ENCODE measurements around the gene CHRND. TPM values are rescaled to one million over a fixed set of nuclear protein-coding genes. Genes with fewer than 3 reads are reported as not detected.
A peak's percentile ranks its signal among the peaks of the same experiment; 100 is the strongest.

Gene CHRND
- total RNA-seq, 1 donor from 2014 or later = not detected

DNA sequence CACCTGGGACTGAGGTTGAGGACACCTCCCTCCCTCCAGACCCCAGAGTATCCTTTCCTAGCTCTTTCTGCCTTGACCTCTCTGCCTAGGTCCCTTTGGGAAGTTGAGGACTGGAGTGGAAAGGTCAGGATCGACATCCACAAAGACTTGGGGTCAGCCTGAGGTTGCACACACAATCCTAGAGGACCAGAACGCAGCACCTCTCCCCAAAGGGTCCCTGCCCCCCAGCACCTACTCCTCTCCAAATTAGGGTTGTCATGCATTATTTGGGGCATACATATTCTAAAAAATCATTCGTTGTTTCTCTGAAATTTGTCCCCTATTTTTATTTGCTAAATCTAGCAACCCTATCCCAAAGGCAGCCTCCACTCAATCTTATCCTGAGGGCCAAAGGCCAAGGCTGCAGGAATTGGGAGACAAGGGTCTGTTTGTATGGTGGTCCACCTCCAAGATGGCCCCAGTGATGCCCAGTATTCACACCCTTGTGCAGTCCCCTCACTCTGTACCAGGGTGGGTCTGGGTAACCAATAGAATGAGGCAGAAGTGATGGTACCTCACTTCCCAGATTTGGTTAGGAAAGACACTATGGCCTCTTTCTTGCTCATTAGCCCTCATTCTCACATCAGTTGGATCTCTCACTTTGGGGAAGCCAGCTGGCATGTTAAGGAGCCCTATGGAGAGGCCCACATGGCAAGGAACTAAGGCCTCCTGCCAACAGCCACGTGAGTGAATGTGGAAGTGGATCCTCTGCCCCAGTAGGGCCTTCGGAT is 10.0 kb downstream of the CHRND start:
- ATAC-seq (no peak), DNase-seq (ENCODE audit: low spot score) (peak; percentile 19)
- intact Hi-C loops (cut with DNase I) = no loop called here

DNA sequence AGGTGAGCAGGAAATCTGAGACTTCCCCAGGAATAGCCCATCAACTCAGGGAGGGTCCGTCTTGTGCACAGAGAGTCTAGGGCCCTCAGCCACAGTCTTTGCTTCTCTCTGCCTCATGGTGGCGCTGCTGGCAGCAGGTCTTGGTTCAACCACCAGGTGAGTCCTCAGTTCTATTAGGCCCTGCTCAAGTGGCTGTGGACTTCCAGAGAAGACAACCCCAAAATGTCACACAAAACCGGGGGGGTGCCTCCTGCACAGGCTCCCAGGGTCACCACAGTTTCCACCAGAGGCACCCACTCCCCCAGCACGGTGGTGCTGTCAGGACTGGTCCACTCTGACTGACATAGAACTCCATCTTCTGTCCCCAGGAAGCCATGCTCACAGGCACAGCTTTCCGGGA is 11.1 kb downstream of the CHRND start:
- intact Hi-C loops (cut with DNase I) = no loop called here
- peak; percentile 37 for DNase-seq (ENCODE audit: low spot score)
- no peak for ATAC-seq

DNA sequence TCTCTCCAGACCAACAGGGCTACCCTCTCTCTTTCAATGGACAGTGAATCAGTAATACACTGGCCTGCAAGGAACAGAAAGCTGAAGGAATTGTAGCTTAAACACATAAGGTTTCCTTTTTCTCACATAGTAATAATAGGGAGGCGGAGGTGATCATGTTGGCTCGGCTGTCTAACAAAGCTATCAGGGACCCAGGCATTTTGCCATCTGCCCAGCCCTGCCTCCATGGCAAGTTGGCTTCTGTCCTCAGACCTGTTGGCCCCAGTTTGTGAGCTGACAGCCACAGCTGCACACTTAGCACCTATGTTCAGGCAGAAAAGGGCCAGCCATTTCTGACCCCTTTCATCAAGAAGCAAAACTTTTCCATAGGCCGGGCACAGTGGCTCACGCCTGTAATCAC is 11.5 kb downstream of the CHRND start:
- peak; percentile 40 for DNase-seq (ENCODE audit: low spot score)

DNA sequence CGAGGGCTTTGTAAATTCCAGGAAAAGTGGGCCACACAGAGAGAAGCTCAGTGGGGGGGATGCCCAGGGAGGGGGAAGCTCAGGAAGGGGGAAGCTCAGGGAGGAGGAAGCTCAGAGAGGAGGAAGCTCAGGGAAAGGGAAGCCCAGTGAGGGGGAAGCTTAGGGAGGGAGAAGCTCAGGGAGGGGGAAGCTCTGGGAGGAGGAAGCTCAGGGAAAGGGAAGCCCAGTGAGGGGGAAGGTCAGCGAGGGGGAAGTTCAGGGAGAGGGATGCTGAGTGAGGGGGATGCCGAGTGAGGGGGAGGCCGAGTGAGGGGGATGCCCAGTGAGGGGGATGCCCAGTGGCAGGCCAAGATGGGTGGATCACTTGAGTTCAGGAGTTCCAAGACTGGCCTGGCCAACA is 12.7 kb downstream of the CHRND start:
- no peak for ATAC-seq

More for the DNA sequence above, 11.5 kb downstream of the CHRND start:
- no peak for ATAC-seq
- intact Hi-C loops (cut with DNase I) = no loop called here

DNA sequence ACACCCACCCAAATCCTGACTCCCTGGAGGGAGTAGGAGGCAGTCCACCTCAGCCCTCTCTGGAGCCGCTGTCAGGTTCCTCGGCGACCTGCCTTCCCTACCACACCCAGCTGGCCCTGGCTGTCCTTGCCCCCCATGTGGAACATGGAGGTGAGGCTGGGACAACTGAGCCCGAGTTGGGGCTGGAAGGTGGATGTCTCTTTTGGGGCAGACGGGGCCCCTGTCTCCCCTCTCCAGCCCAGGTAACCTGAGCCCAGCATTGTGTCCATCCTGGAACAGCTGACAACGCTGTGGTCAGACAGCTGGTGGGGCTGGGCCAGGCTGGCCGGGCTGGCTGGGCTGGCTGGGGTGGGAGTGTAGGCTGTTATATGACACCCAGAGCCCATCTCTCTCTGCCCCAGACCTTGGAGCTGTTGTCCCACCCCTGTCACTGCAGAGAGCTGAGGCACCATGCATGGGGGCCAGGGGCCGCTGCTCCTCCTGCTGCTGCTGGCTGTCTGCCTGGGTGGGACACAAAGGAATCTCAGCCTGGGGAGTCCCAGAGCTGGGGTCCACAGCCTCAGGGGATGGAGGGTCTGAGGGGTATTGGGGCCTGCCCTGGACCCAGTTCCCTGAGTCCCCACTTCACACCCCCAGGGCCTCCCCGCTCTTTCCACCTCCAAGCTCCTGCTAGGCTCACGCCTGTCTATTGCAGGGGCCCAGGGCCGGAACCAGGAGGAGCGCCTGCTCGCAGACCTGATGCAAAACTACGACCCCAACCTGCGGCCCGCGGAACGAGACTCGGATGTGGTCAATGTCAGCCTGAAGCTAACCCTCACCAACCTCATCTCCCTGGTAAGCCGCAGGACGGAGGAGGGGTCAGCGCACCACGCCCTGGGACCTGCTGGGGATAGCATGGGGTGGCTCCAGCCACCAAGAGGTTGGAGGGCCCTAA is 13.6 kb downstream of the CHRND start, which contains the start of gene CHRNG:
TSS of gene CHRNG (plus strand) at position 395 of the 934 bp plus-strand sequence. CDS start at position 451, 56 bp downstream.
- DNase-seq (ENCODE audit: low spot score) (peak; percentile 31), ATAC-seq (no peak)
- intact Hi-C loops (cut with DNase I) = no loop called here

More for the DNA sequence above, 12.7 kb downstream of the CHRND start:
- intact Hi-C loops (cut with DNase I) = no loop called here
- no peak for DNase-seq (ENCODE audit: low spot score)

DNA sequence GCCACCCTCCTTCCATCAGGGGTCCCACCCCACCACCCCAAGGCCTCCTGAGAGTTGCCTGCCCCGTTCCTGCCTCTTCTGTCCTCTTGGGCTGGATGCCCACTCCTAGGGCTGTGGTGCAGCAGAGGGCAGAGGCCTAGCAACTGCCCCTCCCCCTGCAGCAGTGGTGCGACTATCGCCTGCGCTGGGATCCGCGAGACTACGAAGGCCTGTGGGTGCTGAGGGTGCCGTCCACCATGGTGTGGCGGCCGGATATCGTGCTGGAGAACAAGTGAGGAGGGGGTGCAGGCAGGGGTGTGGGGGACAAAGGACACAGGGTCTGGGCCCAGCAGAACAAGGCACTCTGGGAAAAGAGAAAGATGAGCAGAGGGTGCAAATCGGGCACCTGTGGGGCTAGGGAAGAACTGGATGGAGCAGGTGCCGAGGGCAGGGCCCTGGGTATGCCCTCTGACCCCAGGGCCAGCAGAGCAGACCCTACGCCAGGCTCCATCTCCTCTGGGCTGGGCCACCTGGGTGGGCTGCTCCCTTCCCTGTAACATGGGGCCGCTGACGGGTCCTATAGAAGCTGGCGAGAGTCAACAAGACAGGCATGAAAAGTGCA is 14.6 kb downstream of the CHRND start:
- intact Hi-C loops (cut with DNase I) = no loop called here

DNA sequence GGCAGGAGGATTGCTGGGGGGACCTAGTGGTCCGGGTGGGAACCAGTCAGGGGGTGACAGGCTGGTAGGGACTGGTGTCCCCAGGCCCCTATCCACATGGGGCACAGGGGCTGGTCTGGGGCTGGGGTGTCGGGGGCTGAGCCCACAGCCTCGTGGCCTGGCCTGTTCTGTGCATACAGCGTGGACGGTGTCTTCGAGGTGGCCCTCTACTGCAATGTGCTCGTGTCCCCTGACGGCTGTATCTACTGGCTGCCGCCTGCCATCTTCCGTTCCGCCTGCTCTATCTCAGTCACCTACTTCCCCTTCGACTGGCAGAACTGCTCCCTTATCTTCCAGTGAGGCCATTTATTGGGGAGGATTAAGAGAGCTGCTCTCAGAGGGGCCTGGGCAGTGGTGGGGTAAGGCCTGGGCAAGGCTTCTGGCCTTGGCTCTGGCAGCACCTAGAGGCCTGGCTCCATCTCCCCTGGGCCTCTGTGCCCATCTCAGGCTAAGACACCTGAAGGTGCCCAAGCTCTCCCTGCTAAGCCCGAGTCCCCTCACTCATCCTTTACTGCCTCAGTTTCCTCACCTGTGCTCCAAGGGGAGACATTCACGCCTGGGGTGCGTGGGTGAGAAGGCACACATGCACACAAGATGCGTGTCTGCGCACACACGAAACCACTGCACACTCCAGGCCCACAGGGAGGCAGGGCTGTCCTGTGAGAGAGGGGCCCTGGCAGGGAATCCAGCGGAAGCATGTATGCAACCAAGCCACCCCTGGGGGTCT is 15.4 kb downstream of the CHRND start:
- DNase-seq (ENCODE audit: low spot score) (peak; percentile 45), ATAC-seq (no peak)
- intact Hi-C loops (cut with DNase I) = no loop called here

More for the DNA sequence above, 14.6 kb downstream of the CHRND start:
- DNase-seq (ENCODE audit: low spot score) = peak; percentile 50
- ATAC-seq = no peak

DNA sequence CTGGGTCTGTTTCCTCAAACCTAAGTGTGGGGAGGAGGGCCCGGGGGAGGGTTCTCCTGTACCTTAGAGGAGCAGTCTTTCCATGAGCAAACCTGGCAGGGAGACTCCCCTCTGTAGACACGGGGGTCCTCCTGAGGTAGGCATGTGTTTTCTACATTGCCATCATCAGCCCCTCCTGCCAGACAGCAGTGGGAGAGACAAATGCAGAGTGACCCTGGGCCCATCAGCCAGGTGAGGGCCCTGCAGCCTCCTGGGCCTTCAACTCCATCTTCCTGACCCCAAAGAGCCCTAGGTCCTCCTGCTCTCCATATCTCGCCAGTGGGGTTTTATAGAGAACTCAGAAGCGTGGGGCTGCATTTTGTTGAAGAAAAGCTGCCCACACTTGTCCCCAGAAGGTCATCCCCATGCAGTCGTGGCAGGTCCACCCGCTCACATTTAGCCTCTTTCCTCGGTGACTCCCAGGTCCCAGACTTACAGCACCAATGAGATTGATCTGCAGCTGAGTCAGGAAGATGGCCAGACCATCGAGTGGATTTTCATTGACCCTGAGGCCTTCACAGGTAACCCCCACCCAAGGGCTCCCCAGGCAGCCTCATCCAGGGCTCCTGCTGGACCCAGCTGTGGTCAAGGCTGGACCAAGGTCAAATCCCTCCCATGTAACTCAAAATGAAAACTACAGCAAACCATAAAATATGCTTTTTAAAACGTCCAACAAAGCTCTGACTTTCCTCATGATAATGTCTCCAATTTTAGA is 16.2 kb downstream of the CHRND start:
- DNase-seq (ENCODE audit: low spot score) (peak; percentile 38), ATAC-seq (no peak)
- intact Hi-C loops (cut with DNase I) = no loop called here

DNA sequence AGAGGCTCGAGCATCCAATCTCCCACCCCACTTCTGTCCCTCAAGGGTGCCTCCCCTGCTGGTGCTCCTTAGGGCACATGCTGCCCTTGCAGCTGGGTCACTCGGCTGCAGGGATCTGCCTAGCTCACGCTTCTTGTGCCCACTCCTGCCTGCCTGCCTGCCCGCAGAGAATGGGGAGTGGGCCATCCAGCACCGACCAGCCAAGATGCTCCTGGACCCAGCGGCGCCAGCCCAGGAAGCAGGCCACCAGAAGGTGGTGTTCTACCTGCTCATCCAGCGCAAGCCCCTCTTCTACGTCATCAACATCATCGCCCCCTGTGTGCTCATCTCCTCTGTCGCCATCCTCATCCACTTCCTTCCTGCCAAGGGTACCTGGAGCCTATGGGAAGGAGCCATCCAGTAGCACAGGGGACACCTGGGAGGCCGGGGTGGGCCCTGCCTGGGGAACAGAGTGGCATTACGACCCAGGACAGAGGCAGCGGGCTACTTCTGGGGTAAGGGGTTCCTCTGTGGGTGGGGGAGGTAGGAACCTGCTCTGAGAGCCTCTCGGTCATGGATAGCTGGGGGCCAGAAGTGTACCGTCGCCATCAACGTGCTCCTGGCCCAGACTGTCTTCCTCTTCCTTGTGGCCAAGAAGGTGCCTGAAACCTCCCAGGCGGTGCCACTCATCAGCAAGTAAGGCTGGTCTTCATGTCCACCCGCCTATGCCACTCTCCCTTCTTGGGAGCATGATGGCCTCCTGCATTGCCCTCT is 16.9 kb downstream of the CHRND start:
- peak; percentile 33 for DNase-seq (ENCODE audit: low spot score)
- ATAC-seq = no peak
- intact Hi-C loops (cut with DNase I) = no loop called here

DNA sequence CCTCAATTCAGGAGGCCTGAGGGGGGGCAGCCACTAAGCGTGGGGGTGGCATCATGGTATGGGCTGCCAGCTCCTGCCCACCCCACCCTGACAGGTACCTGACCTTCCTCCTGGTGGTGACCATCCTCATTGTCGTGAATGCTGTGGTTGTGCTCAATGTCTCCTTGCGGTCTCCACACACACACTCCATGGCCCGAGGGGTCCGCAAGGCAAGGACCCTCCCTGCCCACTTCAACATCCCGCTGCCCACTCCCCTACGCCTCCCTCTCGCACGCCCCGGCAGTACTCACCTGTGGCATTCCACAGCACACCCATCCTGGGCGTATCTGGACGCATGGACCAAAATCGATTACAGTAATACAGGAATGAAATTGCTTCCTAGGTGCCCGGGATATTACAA is 17.5 kb downstream of the CHRND start:
- ATAC-seq (no peak), DNase-seq (ENCODE audit: low spot score) (no peak)

DNA sequence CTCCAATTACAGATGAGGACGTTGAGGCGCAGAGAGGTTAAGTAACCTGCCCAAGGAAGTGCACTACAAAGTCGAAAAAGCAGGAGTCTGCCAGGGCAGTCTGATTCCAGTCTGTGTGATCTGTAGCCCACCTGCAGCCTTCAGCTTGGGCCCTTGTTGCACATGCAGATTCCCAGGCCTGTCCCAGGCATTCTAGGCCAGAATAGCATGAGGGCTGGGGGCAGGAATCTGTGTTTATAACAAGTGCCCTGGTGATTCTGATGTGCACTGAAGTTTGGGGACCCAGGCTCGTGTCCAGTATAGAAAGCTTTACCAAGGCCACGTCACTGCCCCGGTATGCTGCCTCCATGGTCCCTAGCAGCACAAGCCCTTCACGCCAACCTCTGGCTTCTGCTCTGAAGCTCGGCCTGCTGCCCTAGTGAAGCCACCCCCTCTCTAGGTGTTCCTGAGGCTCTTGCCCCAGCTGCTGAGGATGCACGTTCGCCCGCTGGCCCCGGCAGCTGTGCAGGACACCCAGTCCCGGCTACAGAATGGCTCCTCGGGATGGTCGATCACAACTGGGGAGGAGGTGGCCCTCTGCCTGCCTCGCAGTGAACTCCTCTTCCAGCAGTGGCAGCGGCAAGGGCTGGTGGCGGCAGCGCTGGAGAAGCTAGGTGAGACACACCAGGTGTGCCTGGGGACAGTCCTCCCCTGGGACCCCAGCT is 18.1 kb downstream of the CHRND start:
- intact Hi-C loops (cut with DNase I) = no loop called here
- ATAC-seq (no peak), DNase-seq (ENCODE audit: low spot score) (no peak)

More for the DNA sequence above, 17.5 kb downstream of the CHRND start:
- intact Hi-C loops (cut with DNase I) = no loop called here

DNA sequence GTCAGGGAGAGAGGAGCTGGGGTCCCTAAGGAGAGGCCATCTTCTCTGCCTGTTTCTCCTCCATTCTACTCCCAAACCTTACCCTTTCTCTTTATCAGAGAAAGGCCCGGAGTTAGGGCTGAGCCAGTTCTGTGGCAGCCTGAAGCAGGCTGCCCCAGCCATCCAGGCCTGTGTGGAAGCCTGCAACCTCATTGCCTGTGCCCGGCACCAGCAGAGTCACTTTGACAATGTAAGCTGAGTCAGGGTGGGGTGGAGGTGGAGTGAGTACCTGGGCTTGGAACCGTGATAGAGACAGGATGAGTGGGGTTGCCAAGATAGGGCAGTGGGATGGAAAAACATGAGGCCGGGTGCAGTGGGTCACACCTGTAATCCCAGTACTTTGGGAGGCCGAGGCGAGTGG is 18.7 kb downstream of the CHRND start:
- no peak for DNase-seq (ENCODE audit: low spot score)
- intact Hi-C loops (cut with DNase I) = no loop called here
- no peak for ATAC-seq

DNA sequence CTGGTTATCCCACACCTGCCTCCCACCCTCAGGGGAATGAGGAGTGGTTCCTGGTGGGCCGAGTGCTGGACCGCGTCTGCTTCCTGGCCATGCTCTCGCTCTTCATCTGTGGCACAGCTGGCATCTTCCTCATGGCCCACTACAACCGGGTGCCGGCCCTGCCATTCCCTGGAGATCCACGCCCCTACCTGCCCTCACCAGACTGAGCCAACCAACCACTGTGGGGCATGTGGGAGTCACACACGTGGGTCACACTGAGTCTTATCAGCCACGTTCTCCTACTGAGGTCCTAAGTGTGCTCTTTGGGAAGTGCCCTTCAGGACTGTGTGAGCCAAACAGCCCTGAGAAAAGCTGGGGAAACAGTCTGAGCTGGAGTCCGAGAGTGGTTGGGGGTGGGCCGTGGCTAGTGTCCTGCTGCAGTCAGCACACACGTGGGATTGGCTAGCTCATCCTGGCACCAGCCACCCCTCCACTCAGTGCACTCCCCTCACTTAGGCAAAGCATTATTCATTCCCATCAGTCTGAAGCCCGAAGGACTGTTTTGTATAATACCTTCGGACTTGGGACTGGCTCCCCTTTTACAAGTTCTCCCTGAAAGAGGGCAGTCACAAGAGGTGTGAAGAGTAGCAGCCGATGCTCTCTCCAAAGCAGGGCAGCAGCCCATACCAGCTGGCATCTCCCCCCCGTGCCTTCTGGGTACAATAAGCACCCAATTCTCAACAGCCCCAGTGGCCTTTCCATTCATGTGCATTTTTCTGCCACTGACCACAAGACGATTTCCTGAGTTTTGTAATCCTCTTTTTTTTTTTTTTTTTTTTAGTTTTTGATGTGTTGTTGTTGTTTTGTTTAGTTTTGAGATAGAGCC is 19.8 kb downstream of the CHRND start:
- intact Hi-C loops (cut with DNase I) = no loop called here
- ATAC-seq = no peak
- no peak for DNase-seq (ENCODE audit: low spot score)

DNA sequence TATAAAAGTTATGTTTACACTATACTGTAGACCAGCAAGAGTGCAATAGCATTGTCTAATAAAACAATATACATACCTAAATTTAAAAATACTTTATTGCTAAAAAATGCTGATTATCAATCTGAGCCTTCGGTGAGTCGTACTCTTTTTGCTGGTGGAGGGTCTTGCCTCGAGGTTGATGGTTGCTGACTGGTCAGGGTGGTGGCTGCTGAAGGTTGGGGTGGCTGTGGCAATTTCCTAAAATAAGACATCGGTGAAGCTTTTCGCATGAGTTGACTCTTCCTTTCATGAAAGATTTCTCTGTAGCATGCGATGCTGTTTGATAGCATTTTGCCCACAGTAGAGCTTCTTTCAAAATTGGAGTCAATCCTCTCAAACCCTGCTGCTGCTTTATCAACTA is 22.0 kb downstream of the CHRND start:
- ATAC-seq (no peak), DNase-seq (ENCODE audit: low spot score) (no peak)
- intact Hi-C loops (cut with DNase I) = no loop called here

DNA sequence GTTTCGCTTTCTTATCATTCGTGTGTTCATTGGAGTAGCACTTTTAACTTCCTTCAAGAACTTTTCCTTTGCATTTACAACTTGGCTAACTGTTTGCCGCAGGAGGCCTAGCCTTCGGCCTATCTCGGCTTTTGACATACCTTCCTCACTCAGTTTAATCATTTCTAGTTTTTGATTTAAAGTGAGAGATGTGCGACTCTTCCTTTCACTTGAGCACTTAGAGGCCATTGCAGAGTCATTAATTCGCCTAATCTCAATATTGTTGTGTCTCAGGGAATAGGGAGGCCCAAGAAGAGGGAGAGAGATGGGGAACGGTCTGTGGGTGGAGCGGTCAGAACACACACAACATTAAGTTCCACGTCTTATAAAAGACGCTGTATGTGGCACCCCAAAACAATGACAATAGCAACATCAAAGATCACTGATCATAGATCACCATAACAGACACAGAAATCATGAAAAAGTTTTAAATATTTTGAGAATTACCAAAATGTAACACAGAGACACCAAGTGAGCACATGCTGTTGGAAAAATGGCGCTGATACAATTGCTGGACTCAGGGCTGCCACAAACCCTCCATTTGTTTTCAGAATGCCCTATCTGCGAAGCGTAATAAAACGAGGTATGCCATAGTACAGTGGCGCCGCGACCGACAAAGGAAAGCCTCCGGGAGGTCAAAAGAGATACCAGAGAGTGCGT is 23.8 kb downstream of the CHRND start:
- ATAC-seq = no peak
- intact Hi-C loops (cut with DNase I) = no loop called here
- DNase-seq (ENCODE audit: low spot score) = no peak
